Measurements from ENCODE around the gene RPL26.
"Not testable (repeated sequence)": the region's sequence is repeated elsewhere in the genome, so short reads cannot be mapped to it uniquely, and the experiment has no call there.

RPL26 gene

GRCh38 chr17:8394497-8394896 lies 11.5 kb upstream of the RPL26 start:
- DNase-seq (ENCODE audit: low spot score), result not testable (repeated sequence)

GRCh38 chr17:8393470-8394231 lies 10.7 kb upstream of the RPL26 start:
- peak; percentile 55 for DNase-seq (ENCODE audit: low spot score)

DNA sequence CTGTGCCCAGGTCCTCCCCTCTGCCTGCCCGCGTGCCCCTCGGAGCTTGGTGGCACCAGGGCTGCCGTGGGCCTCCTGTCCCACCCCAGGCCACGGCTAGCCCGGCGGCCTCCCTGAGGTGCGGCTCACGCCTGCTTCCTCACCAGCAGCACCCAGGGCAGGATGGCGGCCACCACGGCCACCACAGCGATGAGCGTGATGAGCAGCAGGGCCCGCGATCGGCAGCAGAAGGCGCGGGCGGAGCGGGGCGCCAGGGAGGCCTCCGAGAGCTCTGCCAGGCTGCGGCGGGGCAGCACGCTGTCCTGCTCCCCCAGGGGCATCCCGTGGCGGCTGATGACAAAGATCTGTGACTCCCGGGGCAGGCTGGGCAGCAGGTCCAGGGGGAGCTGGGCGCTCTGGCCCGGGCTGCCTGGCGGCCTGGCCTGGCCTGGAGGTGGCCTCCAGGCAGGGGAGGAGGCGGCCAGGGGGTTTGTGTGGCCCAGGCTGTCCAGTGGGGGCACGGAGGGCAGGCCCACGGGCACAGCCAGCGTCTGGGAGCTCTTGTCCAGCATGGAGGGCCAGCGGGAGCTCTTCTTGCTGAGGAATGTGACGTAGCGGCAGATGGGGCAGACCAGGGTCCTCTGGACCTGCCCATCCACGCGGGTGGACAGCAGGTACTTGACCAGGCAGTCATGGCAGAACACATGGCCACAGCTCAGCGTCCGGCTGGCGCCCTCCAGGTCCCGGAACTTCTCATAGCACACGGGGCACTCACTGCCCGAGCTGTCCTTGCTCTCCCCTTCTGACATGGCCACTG lies 9.9 kb upstream of the RPL26 start:
- no peak for DNase-seq (ENCODE audit: low spot score)

- DNase-seq (ENCODE audit: low spot score), result no peak
These were observed 9.3 kb upstream of the RPL26 start for GRCh38 chr17:8392274-8392673.

GRCh38 chr17:8391711-8392110 lies 8.7 kb upstream of the RPL26 start:
- DNase-seq (ENCODE audit: low spot score), result no peak

DNA sequence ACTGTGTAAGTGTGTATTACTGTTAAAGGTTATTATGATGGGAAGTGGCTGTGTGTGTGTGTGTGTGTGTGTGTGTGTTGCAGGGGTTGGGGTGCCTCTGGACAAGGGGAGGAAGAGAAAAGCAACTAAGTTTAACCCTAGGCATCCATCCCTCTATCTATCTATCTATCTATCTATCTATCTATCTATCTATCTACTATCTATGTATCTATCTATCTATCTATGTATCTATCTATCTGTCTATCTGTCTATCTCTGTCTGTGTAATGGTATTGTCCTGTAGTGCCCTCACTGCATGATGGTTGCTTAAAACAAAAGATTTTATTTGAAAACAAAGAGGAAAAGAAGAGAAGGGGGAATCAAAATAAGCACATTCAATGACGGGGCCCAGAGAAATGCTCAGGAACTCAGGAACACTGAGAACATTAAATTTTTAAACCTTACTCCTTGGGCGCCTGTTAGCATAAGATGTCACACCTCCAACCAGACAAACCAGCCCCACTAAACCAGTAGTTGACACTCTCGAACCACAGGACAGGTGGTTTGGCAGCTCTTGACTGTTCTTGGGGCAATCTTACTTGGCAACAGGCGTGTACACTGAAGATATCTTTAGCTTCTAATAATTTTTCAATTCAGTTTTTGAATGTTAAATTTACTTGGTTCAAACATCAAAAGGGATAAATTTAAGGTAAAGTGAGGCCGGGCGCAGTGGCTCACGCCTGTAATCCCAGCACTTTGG lies 5.1 kb upstream of the RPL26 start:
- no peak for DNase-seq (ENCODE audit: low spot score)

- no peak for DNase-seq (ENCODE audit: low spot score)
These were observed 3.8 kb upstream of the RPL26 start for GRCh38 chr17:8386841-8387240.

- DNase-seq (ENCODE audit: low spot score), result no peak
These were observed 1.9 kb upstream of the RPL26 start for GRCh38 chr17:8384801-8385378.

DNA sequence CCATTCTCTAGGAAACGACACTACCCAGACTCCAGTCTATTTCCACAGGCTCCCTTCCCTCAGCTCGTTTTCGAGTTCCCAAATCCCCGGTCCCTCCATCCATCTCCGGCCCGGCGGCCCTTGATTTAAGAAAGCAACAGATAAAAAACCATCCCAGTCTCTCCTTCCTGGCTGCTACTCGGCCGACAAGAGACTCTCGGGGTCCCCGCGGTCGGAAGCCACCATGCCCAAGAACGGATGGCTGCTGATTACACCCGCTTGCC lies 182 bp downstream of the RPL26 start:
- DNase-seq (ENCODE audit: low spot score), result no peak

- DNase-seq (ENCODE audit: low spot score), result no peak
These were observed 727 bp downstream of the RPL26 start for GRCh38 chr17:8382052-8382879.

DNA sequence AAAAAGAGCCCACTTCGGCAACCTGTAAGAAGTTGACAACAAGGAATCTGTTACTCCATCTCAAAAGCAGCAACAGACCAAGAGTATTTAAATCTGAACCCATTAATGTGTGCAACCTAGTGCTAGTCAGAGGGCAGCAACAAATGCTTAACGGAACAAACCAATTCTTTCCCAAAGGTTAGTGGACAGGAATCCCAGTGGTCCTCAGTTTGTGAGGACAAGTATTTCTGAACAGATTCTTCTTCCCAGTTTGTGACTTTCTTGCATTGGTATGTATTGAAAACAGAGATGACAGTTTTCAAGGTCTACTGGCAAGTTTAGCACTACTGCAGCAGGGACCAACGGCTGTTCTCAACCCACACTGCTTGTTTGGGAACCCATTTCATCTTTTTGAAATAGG lies 2.9 kb downstream of the RPL26 start:
- no peak for DNase-seq (ENCODE audit: low spot score)

GRCh38 chr17:8378117-8378516 lies 4.9 kb downstream of the RPL26 start:
- not testable (repeated sequence) for DNase-seq (ENCODE audit: low spot score)

DNA sequence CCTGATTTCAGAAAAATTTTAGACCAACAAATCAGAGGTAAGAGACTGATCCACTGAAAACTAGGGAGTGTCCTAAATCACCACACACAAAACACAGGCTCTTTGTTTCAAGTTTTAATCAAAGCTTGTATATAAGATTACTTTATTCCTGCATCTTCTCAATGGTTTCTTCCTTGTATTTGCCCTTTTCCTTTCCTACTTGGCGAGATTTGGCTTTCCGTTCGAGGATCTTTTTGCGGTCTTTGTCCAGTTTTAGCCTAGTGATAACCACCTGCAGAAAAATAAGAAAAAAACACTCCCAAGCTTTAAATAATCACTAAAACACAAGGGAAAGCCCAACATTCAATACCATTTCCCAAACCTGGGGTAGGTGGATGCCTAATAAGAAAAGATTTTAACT lies 5.6 kb downstream of the RPL26 start:
- DNase-seq (ENCODE audit: low spot score), result no peak

DNA sequence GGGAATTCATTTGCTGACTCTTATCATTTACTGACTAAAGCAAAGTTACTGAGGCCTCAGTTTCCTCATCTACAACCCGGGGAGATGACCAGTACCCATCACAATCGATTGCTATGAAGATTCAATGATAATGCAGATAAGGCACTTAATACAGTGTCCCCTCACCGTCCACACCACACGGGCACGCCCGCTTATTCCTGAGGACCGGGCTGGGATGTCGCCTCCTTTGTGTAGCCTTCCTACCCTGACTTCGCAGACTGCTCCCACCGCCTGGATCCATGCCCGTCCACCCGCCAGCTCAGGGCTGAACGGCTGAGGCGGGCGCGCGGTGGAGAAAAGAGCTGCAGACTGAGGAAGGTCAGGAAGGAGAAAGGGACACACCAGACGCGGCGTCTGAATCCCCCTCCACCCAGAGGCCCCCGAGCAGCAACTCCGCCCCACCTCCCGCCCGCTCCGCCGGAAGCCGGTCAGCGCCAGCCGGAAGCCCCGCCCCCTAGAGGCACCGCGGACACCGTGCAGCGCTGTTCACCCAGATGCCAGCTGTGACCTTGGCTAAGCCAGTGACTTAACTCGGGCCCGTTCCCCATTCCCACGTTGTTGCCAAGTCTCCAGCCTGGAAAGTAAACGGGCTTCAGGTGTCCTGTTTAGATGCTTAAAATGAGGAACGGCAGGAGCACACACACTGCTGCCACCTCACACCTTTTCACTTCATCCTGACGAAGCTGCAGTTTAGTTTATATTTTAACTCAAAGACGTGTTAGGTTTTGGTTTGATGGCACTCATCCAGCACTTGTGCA lies 6.5 kb downstream of the RPL26 start, which contains the start of gene KRABD2:
Gene KRABD2, minus strand, starts transcription at position 434 of the 797 bp plus-strand sequence.
- peak; percentile 96 for DNase-seq (ENCODE audit: low spot score)

- DNase-seq (ENCODE audit: low spot score), result no peak
These were observed 7.2 kb downstream of the RPL26 start for GRCh38 chr17:8375738-8376259.

DNA sequence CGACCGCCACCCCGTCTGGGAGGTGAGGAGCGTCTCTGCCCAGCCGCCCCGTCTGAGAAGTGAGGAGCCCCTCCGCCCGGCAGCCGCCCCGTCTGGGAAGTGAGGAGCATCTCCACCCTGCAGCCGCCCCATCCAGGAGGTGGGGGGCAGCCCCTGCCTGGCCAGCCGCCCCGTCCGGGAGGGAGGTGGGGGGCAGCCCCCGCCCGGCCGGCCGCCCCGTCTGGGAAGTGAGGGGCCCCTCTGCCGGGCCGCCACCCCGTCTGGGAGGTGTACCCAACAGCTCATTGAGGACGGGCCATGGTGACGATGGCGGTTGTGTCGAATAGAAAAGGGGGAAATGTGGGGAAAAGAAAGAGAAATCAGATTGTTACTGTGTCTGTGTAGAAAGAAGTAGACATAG lies 9.1 kb downstream of the RPL26 start:
- DNase-seq (ENCODE audit: low spot score), result not testable (repeated sequence)

GRCh38 chr17:8372422-8372821 lies 10.6 kb downstream of the RPL26 start:
- DNase-seq (ENCODE audit: low spot score), result no peak

GRCh38 chr17:8371786-8372185 lies 11.2 kb downstream of the RPL26 start:
- no peak for DNase-seq (ENCODE audit: low spot score)

DNA sequence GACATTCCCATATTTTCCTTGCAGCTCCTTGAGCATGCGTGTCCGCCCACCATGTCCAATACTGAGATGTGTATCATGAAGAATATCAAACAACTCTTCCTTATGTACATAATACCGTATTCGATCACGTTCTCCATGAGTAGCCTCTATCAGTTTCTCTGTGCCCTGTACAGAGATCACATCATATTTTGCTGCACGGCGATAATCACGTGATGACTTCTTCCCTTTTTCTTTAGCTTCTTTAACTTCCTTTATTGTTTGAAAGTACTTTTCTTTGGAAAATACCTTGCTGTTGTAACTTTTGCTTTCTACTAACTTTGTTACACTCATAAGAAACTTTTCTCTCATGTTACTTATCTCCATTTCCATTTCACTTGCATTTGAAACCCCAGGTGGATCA lies 13.0 kb downstream of the RPL26 start:
- no peak for DNase-seq (ENCODE audit: low spot score)

- no peak for DNase-seq (ENCODE audit: low spot score)
These were observed 14.8 kb downstream of the RPL26 start for GRCh38 chr17:8368193-8368592.

GRCh38 chr17:8366231-8366630 lies 16.8 kb downstream of the RPL26 start:
- no peak for DNase-seq (ENCODE audit: low spot score)
